Endodermal cell (in vitro differentiated cells): ENCODE measurements around the gene AVPR1B. TPM values are rescaled to one million over a fixed set of nuclear protein-coding genes. Genes with fewer than 3 reads are reported as not detected.

Experiments
- DNase-seq: peaks from one replicate; pipeline ENCODE4 v3.0.0-alpha.2; 2017
- H3K27ac ChIP-seq: 2 replicates; pipeline ENCODE4 v1.5.1; 2013; ENCODE audit warnings: mild to moderate bottlenecking, low read depth, low read length, moderate library complexity
- H3K27me3 ChIP-seq: 2 replicates; pipeline ENCODE4 v1.6.1; 2013; ENCODE audit warnings: mild to moderate bottlenecking, low read length, moderate library complexity; ENCODE audit not compliant: insufficient read depth, control insufficient read depth, poor library complexity, severe bottlenecking
- H3K36me3 ChIP-seq: 2 replicates; pipeline ENCODE4 v1.7.0; 2013; ENCODE audit warnings: mild to moderate bottlenecking, low read length, moderate library complexity; ENCODE audit not compliant: control insufficient read depth, insufficient read depth
- H3K4me1 ChIP-seq: one replicate; pipeline ENCODE4 v1.7.0; 2013; ENCODE audit warnings: low read length; ENCODE audit not compliant: control insufficient read depth, insufficient read depth
- H3K4me3 ChIP-seq: 2 replicates; pipeline ENCODE4 v1.5.1; 2013; ENCODE audit warnings: mild to moderate bottlenecking, low read length, moderate library complexity
- H3K9ac ChIP-seq: 2 replicates; pipeline ENCODE4 v1.6.1; 2013; ENCODE audit warnings: mild to moderate bottlenecking, low read length, moderate library complexity; ENCODE audit not compliant: poor library complexity, severe bottlenecking; ENCODE audit errors: extremely low read depth
- H3K9me3 ChIP-seq: 2 replicates; pipeline ENCODE4 v1.6.1; 2013; ENCODE audit warnings: mild to moderate bottlenecking, low read length, moderate library complexity; ENCODE audit not compliant: control insufficient read depth
- H3K27ac Mint-ChIP-seq: 2 replicates; pipeline ENCODE4 v1.8.0; 2020; ENCODE audit warnings: mixed read lengths
- H3K27me3 Mint-ChIP-seq: 2 replicates; pipeline ENCODE4 v1.8.0; 2021; ENCODE audit warnings: mild to moderate bottlenecking, mixed read lengths; ENCODE audit not compliant: insufficient read depth
- H3K36me3 Mint-ChIP-seq: 2 replicates; pipeline ENCODE4 v1.8.0; 2020; ENCODE audit warnings: low read depth, mixed read lengths
- H3K4me1 Mint-ChIP-seq: 2 replicates; pipeline ENCODE4 v1.8.0; 2020; ENCODE audit warnings: mixed read lengths
- H3K4me3 Mint-ChIP-seq: 2 replicates; pipeline ENCODE4 v1.8.0; 2020; ENCODE audit warnings: mild to moderate bottlenecking, moderate library complexity, mixed read lengths
- H3K9me3 Mint-ChIP-seq: 2 replicates; pipeline ENCODE4 v1.8.0; 2020; ENCODE audit warnings: mild to moderate bottlenecking, mixed read lengths
- CTCF ChIP-seq: fragments of 200-600 bp; sonication (generic); conservative IDR thresholded peaks from 2 replicates; pipeline ENCODE4 v1.5.0; 2021; ENCODE audit warnings: antibody characterized with exemption, mild to moderate bottlenecking
- WGBS, 2 experiments: methylation state at CpG; one replicate each; pipeline versions ENCODE4 v1.1.5 to v1.1.7; 2013; ENCODE audit warnings: missing lambda C conversion rate in 2 of 2, mixed read lengths in 1 of 2; ENCODE audit not compliant: insufficient coverage in 1 of 2, insufficient read length in 1 of 2; 5-methylcytosine and 5-hydroxymethylcytosine counted together
- total RNA-seq, 2 donors: library from RNA; stranded (reverse); fragmentation: NEBNext Ultra II Directional in 1 of 2; extraction: Animal tissue kit (Norgen Biotek cat#: 25700) in 1 of 2; gene quantifications; 2 replicates in 1 of 2; 3 replicates in 1 of 2; pipeline ENCODE4 v1.2.1, GENCODE V29; 2021

Gene AVPR1B
- total RNA-seq, 2 donors from 2014 or later, result 0.11 TPM; not detected in 1

GRCh38 chr1:206070627-206071304 lies 46.4 kb downstream of the AVPR1B start:
- Histone ChIP-seq H3K4me3 (no peak overlapping the region), H3K4me1 (no peaks in the 10 kb centered on the region), H3K27ac (no peak overlapping the region), H3K9me3 (no peaks in the 10 kb centered on the region), H3K36me3 (no peaks in the 10 kb centered on the region), H3K27me3 (no peaks in the 10 kb centered on the region), H3K9ac (no peak overlapping the region)
- Mint-ChIP-seq H3K27me3 (no peaks in the 10 kb centered on the region), H3K4me1 (peaks cover 24% of the 10 kb centered on the region), H3K36me3 (no peaks in the 10 kb centered on the region), H3K27ac (no peak overlapping the region), H3K4me3 (no peak overlapping the region), H3K9me3 (peaks cover under 1% of the 10 kb centered on the region)
- no peak for TF ChIP-seq CTCF
- WGBS, 2 experiments, result 96 to 98% methylated on average over 7 to 9 of the region's 9 CpGs
- DNase-seq, result peak; percentile 18

- H3K4me3 Mint-ChIP-seq, result no peak overlapping the region
- 85 to 88% methylated on average over 1 of the region's 1 CpG for WGBS, 2 experiments
- no peak for TF ChIP-seq CTCF
- no peak overlapping the region for H3K27ac ChIP-seq
- no peak overlapping the region for H3K4me3 ChIP-seq
- peaks cover 12% of the 10 kb centered on the region for H3K9me3 Mint-ChIP-seq
- peaks cover 12% of the 10 kb centered on the region for H3K4me1 Mint-ChIP-seq
- DNase-seq, result no peak
- no peaks in the 10 kb centered on the region for H3K27me3 Mint-ChIP-seq
- no peak overlapping the region for H3K27ac Mint-ChIP-seq
- no peaks in the 10 kb centered on the region for H3K27me3 ChIP-seq
- H3K9ac ChIP-seq, result no peak overlapping the region
- H3K9me3 ChIP-seq, result no peaks in the 10 kb centered on the region
- no peaks in the 10 kb centered on the region for H3K36me3 ChIP-seq
- H3K36me3 Mint-ChIP-seq, result no peaks in the 10 kb centered on the region
- no peaks in the 10 kb centered on the region for H3K4me1 ChIP-seq
Observed at GRCh38 chr1:206068314-206068713, 48.9 kb downstream of the AVPR1B start.

GRCh38 chr1:206067486-206068227 lies 49.5 kb downstream of the AVPR1B start:
- WGBS, 2 experiments, result 90 to 100% methylated on average over 6 to 8 of the region's 8 CpGs
- Mint-ChIP-seq H3K4me3 (no peak overlapping the region), H3K9me3 (peaks cover 18% of the 10 kb centered on the region), H3K27ac (no peak overlapping the region), H3K4me1 (peaks cover 12% of the 10 kb centered on the region), H3K27me3 (no peaks in the 10 kb centered on the region), H3K36me3 (peaks cover 4% of the 10 kb centered on the region)
- no peak overlapping the region for H3K27ac ChIP-seq
- H3K27me3 ChIP-seq, result no peaks in the 10 kb centered on the region
- H3K4me3 ChIP-seq, result no peak overlapping the region
- DNase-seq, result no peak
- H3K36me3 ChIP-seq, result no peaks in the 10 kb centered on the region
- no peak overlapping the region for H3K9ac ChIP-seq
- H3K4me1 ChIP-seq, result no peaks in the 10 kb centered on the region
- TF ChIP-seq CTCF, result no peak
- peaks cover 5% of the 10 kb centered on the region for H3K9me3 ChIP-seq
